ENCODE data around the gene PDE4D. TPM values are rescaled to one million over a fixed set of nuclear protein-coding genes. Genes with fewer than 3 reads are reported as not detected.
A peak's percentile ranks its signal among the peaks of the same experiment; 100 is the strongest.
"Not testable (repeated sequence)": the region's sequence is repeated elsewhere in the genome, so short reads cannot be mapped to it uniquely, and the experiment has no call there.

Gene PDE4D
- polyA plus RNA-seq, 1 donor (not counting 4 experiments of a cell fraction or from before 2014, with no cell fraction given), result 3.6 TPM

GRCh38 chr5:59597690-59598546 lies 295.6 kb downstream of the PDE4D start:
- H3K27me3 ChIP-seq (ENCODE audit: control insufficient read depth, extremely low read depth, insufficient read depth, low read length), result no peaks in the 10 kb centered on the region
- no peaks in the 10 kb centered on the region for H3K9me1 ChIP-seq (ENCODE audit: control insufficient read depth, extremely low read depth, insufficient read depth, low read length)
- no peak overlapping the region for H3K9ac ChIP-seq (ENCODE audit: control insufficient read depth, extremely low read depth, insufficient read depth, low read length)
- DNase-seq (ENCODE audit: low read depth, low spot score) (no peak), FAIRE-seq (peak; percentile 26)
- H3K4me2 ChIP-seq (ENCODE audit: control insufficient read depth, extremely low read depth, insufficient read depth, low read depth, low read length), result peak overlapping the region; percentile 58
- peak overlapping the region in 1 of 3 experiments; percentile 11 for H3K4me3 ChIP-seq (ENCODE audit: control insufficient read depth in 2 of 3, extremely low read depth in 1 of 3, insufficient read depth in 2 of 3, low read depth in 1 of 3, low read length in 3 of 3)
- H3K36me3 ChIP-seq (ENCODE audit: control insufficient read depth in 2 of 2, extremely low read depth in 1 of 2, insufficient read depth in 2 of 2, low read length in 2 of 2), result no peaks in the 10 kb centered on the region
- H3K4me1 ChIP-seq (ENCODE audit: control insufficient read depth, extremely low read depth, insufficient read depth, low read length), result peaks cover 8% of the 10 kb centered on the region
- TF ChIP-seq EZH2 (IDR thresholded peaks at IDR 0.05; ENCODE audit: low read length) (no peak), CTCF (optimal IDR thresholded peaks at IDR 0.05 in 1 of 3, IDR thresholded peaks at IDR 0.05 in 1 of 3, conservative IDR thresholded peaks at IDR 0.05 in 1 of 3; ENCODE audit: extremely low read depth in 1 of 3, insufficient read depth in 2 of 3, low read length in 3 of 3) (no peak)
- peak overlapping the region; percentile 62 for H3K27ac ChIP-seq (ENCODE audit: control insufficient read depth, insufficient read depth, low read length)
- peak overlapping the region; percentile 50 for H2AFZ ChIP-seq (ENCODE audit: control insufficient read depth, low read length)
- H3K9me3 ChIP-seq (ENCODE audit: control insufficient read depth, low read depth, low read length), result no peaks in the 10 kb centered on the region
- H3K79me2 ChIP-seq (ENCODE audit: control insufficient read depth, insufficient read depth, low read length), result no peaks in the 10 kb centered on the region
- no peaks in the 10 kb centered on the region for H4K20me1 ChIP-seq (ENCODE audit: control insufficient read depth, extremely low read depth, insufficient read depth, low read length)
- dilution Hi-C loops (cut with MboI; ENCODE audit: extremely low pct_ligation_motif_present, low sequenced_read_pairs), result no loop called here

GRCh38 chr5:59596586-59597350 lies 296.8 kb downstream of the PDE4D start:
- peak overlapping the region; percentile 62 for H3K27ac ChIP-seq (ENCODE audit: control insufficient read depth, insufficient read depth, low read length)
- no peaks in the 10 kb centered on the region for H3K9me1 ChIP-seq (ENCODE audit: control insufficient read depth, extremely low read depth, insufficient read depth, low read length)
- no peaks in the 10 kb centered on the region for H3K27me3 ChIP-seq (ENCODE audit: control insufficient read depth, extremely low read depth, insufficient read depth, low read length)
- H4K20me1 ChIP-seq (ENCODE audit: control insufficient read depth, extremely low read depth, insufficient read depth, low read length), result no peaks in the 10 kb centered on the region
- H3K9ac ChIP-seq (ENCODE audit: control insufficient read depth, extremely low read depth, insufficient read depth, low read length), result no peak overlapping the region
- dilution Hi-C loops (cut with MboI; ENCODE audit: extremely low pct_ligation_motif_present, low sequenced_read_pairs), result no loop called here
- TF ChIP-seq CTCF (optimal IDR thresholded peaks at IDR 0.05 in 1 of 3, IDR thresholded peaks at IDR 0.05 in 1 of 3, conservative IDR thresholded peaks at IDR 0.05 in 1 of 3; ENCODE audit: extremely low read depth in 1 of 3, insufficient read depth in 2 of 3, low read length in 3 of 3) (no peak), EZH2 (IDR thresholded peaks at IDR 0.05; ENCODE audit: low read length) (no peak)
- no peak overlapping the region for H3K4me3 ChIP-seq (ENCODE audit: control insufficient read depth in 2 of 3, extremely low read depth in 1 of 3, insufficient read depth in 2 of 3, low read depth in 1 of 3, low read length in 3 of 3)
- peaks cover 19% of the 10 kb centered on the region for H3K4me1 ChIP-seq (ENCODE audit: control insufficient read depth, extremely low read depth, insufficient read depth, low read length)
- H3K36me3 ChIP-seq (ENCODE audit: control insufficient read depth in 2 of 2, extremely low read depth in 1 of 2, insufficient read depth in 2 of 2, low read length in 2 of 2), result no peaks in the 10 kb centered on the region
- no peak overlapping the region for H2AFZ ChIP-seq (ENCODE audit: control insufficient read depth, low read length)
- no peaks in the 10 kb centered on the region for H3K79me2 ChIP-seq (ENCODE audit: control insufficient read depth, insufficient read depth, low read length)
- FAIRE-seq (peak; percentile 77), DNase-seq (ENCODE audit: low read depth, low spot score) (no peak)
- peak overlapping the region; percentile 29 for H3K4me2 ChIP-seq (ENCODE audit: control insufficient read depth, extremely low read depth, insufficient read depth, low read depth, low read length)
- no peaks in the 10 kb centered on the region for H3K9me3 ChIP-seq (ENCODE audit: control insufficient read depth, low read depth, low read length)

GRCh38 chr5:59594118-59594517 lies 299.4 kb downstream of the PDE4D start:
- DNase-seq (ENCODE audit: low read depth, low spot score); H3K9me1 ChIP-seq (ENCODE audit: control insufficient read depth, extremely low read depth, insufficient read depth, low read length); H2AFZ ChIP-seq (ENCODE audit: control insufficient read depth, low read length); H3K4me3 ChIP-seq (ENCODE audit: control insufficient read depth in 2 of 3, extremely low read depth in 1 of 3, insufficient read depth in 2 of 3, low read depth in 1 of 3, low read length in 3 of 3); dilution Hi-C loops (cut with MboI; ENCODE audit: extremely low pct_ligation_motif_present, low sequenced_read_pairs); H3K9ac ChIP-seq (ENCODE audit: control insufficient read depth, extremely low read depth, insufficient read depth, low read length); H3K79me2 ChIP-seq (ENCODE audit: control insufficient read depth, insufficient read depth, low read length); H3K27me3 ChIP-seq (ENCODE audit: control insufficient read depth, extremely low read depth, insufficient read depth, low read length); H3K4me2 ChIP-seq (ENCODE audit: control insufficient read depth, extremely low read depth, insufficient read depth, low read depth, low read length); H4K20me1 ChIP-seq (ENCODE audit: control insufficient read depth, extremely low read depth, insufficient read depth, low read length); H3K9me3 ChIP-seq (ENCODE audit: control insufficient read depth, low read depth, low read length); H3K27ac ChIP-seq (ENCODE audit: control insufficient read depth, insufficient read depth, low read length); H3K36me3 ChIP-seq (ENCODE audit: control insufficient read depth in 2 of 2, extremely low read depth in 1 of 2, insufficient read depth in 2 of 2, low read length in 2 of 2); FAIRE-seq: not testable (repeated sequence)
- H3K4me1 ChIP-seq (ENCODE audit: control insufficient read depth, extremely low read depth, insufficient read depth, low read length), result peaks cover 34% of the 10 kb centered on the region
